Stimulated activated naive CD8-positive, alpha-beta T cell treated with anti-CD3 and anti-CD28 coated beads, Interleukin-15, amount 100 ng/mL, for 72 hours (primary cell): Measurements from ENCODE around the gene MORC1.

Experiments
- ATAC-seq: fragments of 150-1000 bp; cut with Tn5 transposase; 2 replicates; pipeline ENCODE4 v1.10.0; 2021; ENCODE audit warnings: mild to moderate bottlenecking, moderate library complexity
- DNase-seq, 2 donors: peaks; one replicate each; pipeline ENCODE4 v3.0.0; 2021 to 2022
- H3K27ac Mint-ChIP-seq, 2 donors: one replicate each; pipeline ENCODE4 v1.8.0; 2022; ENCODE audit warnings: mild to moderate bottlenecking in 2 of 2, mixed read lengths in 2 of 2, moderate library complexity in 2 of 2
- H3K27me3 Mint-ChIP-seq: one replicate; pipeline ENCODE4 v1.8.0; 2022; ENCODE audit warnings: mixed read lengths
- H3K4me1 Mint-ChIP-seq: one replicate; pipeline ENCODE4 v1.8.0; 2022; ENCODE audit warnings: mild to moderate bottlenecking, mixed read lengths
- H3K4me3 Mint-ChIP-seq, 2 donors: one replicate each; pipeline ENCODE4 v1.8.0; 2022; ENCODE audit warnings: mild to moderate bottlenecking in 2 of 2, mixed read lengths in 2 of 2, moderate library complexity in 1 of 2
- H3K9me3 Mint-ChIP-seq, 2 donors: one replicate each; pipeline ENCODE4 v1.8.0; 2022; ENCODE audit warnings: mixed read lengths in 2 of 2

Gene MORC1

GRCh38 chr3:109023167-109023566, 94.8 kb downstream of the MORC1 start:
- no peaks in the 10 kb centered on the region for H3K27me3 Mint-ChIP-seq
- ATAC-seq (no peak), DNase-seq (no peak)
- H3K9me3 Mint-ChIP-seq = no peaks in the 10 kb centered on the region
- no peak overlapping the region for H3K27ac Mint-ChIP-seq
- no peak overlapping the region for H3K4me3 Mint-ChIP-seq
- no peaks in the 10 kb centered on the region for H3K4me1 Mint-ChIP-seq

DNA sequence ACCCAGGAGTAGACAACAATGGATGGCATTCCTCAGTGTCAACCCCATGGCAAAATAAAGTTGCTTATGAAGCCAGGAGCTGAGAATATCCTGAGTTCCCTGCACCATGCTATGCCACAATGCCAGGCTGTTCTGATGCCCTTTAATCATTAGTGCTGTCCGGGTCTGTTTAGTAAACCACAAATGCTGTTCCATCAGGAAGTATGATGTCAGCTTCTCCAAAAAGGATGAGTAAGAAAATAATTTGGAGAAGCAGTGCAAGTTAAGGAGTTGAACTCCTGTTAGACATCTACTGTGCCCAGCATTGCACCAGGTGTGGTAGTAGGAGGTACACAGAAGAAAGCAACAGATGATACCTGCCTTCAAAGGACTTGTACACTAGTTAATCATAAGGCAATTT, 96.4 kb downstream of the MORC1 start:
- no peaks in the 10 kb centered on the region for H3K27me3 Mint-ChIP-seq
- no peaks in the 10 kb centered on the region for H3K4me1 Mint-ChIP-seq
- H3K27ac Mint-ChIP-seq = no peak overlapping the region
- no peak overlapping the region for H3K4me3 Mint-ChIP-seq
- ATAC-seq = no peak
- no peak for DNase-seq
- no peaks in the 10 kb centered on the region for H3K9me3 Mint-ChIP-seq

DNA sequence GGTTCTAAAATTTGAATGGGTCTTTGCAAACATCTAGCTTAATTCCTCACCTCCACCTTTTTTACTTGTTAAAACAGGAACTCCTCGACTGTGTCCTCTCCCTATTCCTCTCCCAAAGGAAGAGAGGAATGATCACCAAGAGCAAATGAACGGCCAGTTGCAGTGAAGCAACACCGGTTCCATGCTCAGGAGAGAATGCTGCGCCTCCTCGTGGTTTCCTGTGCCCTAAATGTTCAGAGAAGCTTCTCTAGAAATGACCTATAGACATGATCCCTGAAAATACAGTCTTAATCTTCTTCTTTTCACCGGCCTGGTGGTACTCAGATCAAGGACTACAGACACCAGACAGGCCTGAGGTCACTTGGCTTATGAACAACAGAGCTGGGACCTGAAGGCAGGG, 99.1 kb downstream of the MORC1 start:
- Mint-ChIP-seq H3K27ac (peak overlapping the region; percentile 35 to 37), H3K9me3 (no peaks in the 10 kb centered on the region), H3K4me3 (no peak overlapping the region), H3K4me1 (no peaks in the 10 kb centered on the region), H3K27me3 (no peaks in the 10 kb centered on the region)
- no peak for DNase-seq
- ATAC-seq = no peak

- H3K4me3 Mint-ChIP-seq = no peak overlapping the region
- H3K27ac Mint-ChIP-seq = no peak overlapping the region
- H3K4me1 Mint-ChIP-seq = no peaks in the 10 kb centered on the region
- no peaks in the 10 kb centered on the region for H3K27me3 Mint-ChIP-seq
- H3K9me3 Mint-ChIP-seq = no peaks in the 10 kb centered on the region
- no peak for ATAC-seq
- no peak for DNase-seq
These were observed 112.5 kb downstream of the MORC1 start for GRCh38 chr3:109005443-109005842.

DNA sequence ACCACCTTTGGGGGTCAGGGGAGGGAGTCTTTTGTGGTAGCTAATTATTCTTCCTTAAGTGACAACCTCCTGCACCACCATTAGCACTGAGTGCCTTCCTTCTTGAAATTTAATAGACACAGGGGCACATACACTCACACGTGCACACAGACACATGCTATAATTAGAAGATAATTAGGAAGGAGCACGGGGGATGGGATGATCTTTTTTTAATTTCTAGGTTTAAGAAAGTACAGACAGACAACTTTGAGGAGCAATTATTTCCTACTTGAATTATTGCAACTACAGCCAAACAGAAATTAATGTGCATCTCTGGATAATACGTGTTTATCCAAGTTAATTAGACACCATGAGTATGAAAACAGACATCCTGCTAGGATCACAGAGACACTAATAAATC, 119.5 kb downstream of the MORC1 start:
- Mint-ChIP-seq H3K4me1 (no peaks in the 10 kb centered on the region), H3K9me3 (no peaks in the 10 kb centered on the region), H3K27me3 (peaks cover 13% of the 10 kb centered on the region), H3K27ac (no peak overlapping the region), H3K4me3 (no peak overlapping the region)
- no peak for DNase-seq
- ATAC-seq = no peak

DNA sequence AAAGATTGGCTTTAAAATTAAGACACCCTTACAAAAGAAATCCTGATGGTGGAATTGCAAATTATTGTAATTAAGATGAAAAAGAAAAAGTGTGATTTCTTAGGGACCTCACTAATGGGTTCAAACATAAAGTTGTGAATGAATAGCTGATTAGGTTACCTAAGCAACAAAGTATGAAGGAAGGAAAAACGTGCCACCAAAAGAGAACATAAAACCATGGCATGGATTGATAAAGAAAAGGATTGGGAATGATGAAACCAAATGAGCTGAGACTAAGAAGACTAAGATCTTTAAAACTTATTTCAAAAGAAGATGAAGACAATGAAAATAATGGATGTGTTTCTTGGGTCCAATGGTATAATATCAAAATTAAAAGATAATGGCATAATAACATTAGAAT, 132.1 kb downstream of the MORC1 start:
- Mint-ChIP-seq H3K9me3 (peaks cover 0 to 5% of the 10 kb centered on the region in 2 donors), H3K4me1 (no peaks in the 10 kb centered on the region), H3K27me3 (peaks cover 11% of the 10 kb centered on the region), H3K4me3 (no peak overlapping the region), H3K27ac (no peak overlapping the region)
- no peak for DNase-seq
- no peak for ATAC-seq

- Mint-ChIP-seq H3K4me1 (no peaks in the 10 kb centered on the region), H3K27ac (no peak overlapping the region), H3K9me3 (no peaks in the 10 kb centered on the region), H3K27me3 (peaks cover 11% of the 10 kb centered on the region), H3K4me3 (no peak overlapping the region)
- DNase-seq (no peak), ATAC-seq (no peak)
These were observed 134.9 kb downstream of the MORC1 start for GRCh38 chr3:108983051-108983450.

- H3K9me3 Mint-ChIP-seq = no peaks in the 10 kb centered on the region
- H3K4me1 Mint-ChIP-seq = no peaks in the 10 kb centered on the region
- ATAC-seq (no peak), DNase-seq (no peak)
- H3K27ac Mint-ChIP-seq = no peak overlapping the region
- no peak overlapping the region for H3K4me3 Mint-ChIP-seq
- no peaks in the 10 kb centered on the region for H3K27me3 Mint-ChIP-seq
These were observed 141.9 kb downstream of the MORC1 start for GRCh38 chr3:108976058-108976457.

DNA sequence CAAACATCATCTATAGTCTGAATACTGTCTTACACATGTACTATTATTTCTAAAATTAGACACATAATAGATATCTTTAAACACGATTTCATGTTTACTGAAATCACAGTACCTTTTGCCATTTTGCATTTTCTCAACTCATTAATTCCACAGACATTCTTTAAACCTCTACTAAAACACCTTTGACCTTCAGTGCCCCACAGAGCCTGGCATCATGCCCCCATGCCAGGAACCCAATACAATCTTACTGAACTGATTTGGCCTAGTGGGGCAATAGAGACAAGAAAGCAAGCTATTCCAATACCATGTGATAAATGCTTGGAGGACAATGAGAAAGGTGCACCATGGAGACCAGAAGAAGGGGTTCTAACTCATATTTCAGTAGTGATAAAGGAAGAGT, 144.9 kb downstream of the MORC1 start:
- no peaks in the 10 kb centered on the region for H3K27me3 Mint-ChIP-seq
- no peak overlapping the region for H3K27ac Mint-ChIP-seq
- no peak overlapping the region for H3K4me3 Mint-ChIP-seq
- DNase-seq = no peak
- H3K4me1 Mint-ChIP-seq = no peaks in the 10 kb centered on the region
- ATAC-seq = no peak
- H3K9me3 Mint-ChIP-seq = no peaks in the 10 kb centered on the region

- Mint-ChIP-seq H3K27ac (no peak overlapping the region), H3K4me1 (no peaks in the 10 kb centered on the region), H3K9me3 (no peaks in the 10 kb centered on the region), H3K27me3 (no peaks in the 10 kb centered on the region), H3K4me3 (no peak overlapping the region)
- ATAC-seq (no peak), DNase-seq (no peak)
These were observed 145.5 kb downstream of the MORC1 start for GRCh38 chr3:108972482-108972881.

DNA sequence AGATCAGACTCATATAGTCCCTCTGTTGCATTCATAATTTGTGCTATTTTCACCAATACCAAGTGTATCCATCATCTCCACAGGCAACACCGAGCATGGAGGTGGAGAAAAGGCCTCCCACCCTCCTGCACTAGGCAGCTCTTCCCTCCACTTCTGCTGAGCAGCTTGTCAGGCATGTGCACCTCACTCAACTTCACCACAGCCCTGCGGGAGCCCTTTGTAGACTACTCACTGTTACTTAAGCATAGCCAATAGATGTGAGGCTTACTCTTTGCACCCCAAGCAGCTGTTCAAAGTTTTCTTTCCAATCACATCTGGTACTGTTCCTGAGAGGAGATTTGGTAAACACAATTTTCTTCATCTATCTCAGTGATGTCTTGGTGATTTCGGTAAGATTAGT, 147.4 kb downstream of the MORC1 start:
- H3K4me1 Mint-ChIP-seq = peaks cover 9% of the 10 kb centered on the region
- ATAC-seq = peak; percentile 18
- DNase-seq = no peak
- no peaks in the 10 kb centered on the region for H3K27me3 Mint-ChIP-seq
- no peak overlapping the region for H3K27ac Mint-ChIP-seq
- H3K9me3 Mint-ChIP-seq = no peaks in the 10 kb centered on the region
- no peak overlapping the region for H3K4me3 Mint-ChIP-seq

DNA sequence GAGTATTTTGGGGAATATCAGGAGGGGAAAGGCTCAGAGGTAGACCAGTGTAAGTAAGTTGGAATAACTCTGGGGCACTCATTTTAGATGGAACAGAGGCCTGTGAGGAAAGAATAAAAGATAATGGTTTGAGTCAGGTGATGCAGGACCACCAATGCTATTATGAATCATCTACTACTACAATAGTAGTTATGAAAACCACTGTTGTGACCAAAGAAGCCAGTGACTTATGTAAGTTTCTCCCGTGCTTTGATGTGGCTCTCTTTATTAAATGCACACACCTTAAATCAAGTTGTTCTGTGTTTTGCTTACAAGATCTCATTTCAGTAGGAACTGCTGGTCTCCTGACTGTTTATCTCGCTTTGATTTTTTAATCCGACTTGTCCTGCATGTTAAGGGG, 151.2 kb downstream of the MORC1 start:
- Mint-ChIP-seq H3K4me1 (peaks cover 9% of the 10 kb centered on the region), H3K4me3 (peak overlapping the region in 1 of 2 donors; percentile 7), H3K27ac (no peak overlapping the region), H3K9me3 (no peaks in the 10 kb centered on the region), H3K27me3 (no peaks in the 10 kb centered on the region)
- ATAC-seq = peak; percentile 88
- DNase-seq = peak in 1 of 2 donors; percentile 1

DNA sequence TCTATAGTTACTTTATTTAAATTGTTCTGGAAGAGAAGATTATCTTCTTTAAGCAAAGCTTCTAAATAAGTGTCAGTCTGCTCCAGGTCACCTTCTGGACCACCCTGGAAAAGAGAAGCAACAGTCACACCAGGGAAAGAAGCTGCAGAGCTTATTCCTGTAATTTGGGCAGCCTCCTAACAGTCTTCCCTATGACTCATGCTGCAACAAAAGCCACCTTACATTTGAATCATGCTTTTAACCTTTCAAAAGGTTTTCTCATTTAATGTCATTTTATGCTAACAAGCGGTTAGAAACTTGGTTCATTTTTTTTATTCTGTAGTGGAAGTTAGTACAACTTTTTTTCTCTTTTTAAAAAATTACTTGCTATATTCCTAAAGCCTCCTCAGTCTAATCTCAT, 158.9 kb downstream of the MORC1 start:
- H3K4me1 Mint-ChIP-seq = no peaks in the 10 kb centered on the region
- peaks cover 11% of the 10 kb centered on the region for H3K27me3 Mint-ChIP-seq
- no peak overlapping the region for H3K27ac Mint-ChIP-seq
- DNase-seq (no peak), ATAC-seq (no peak)
- no peaks in the 10 kb centered on the region for H3K9me3 Mint-ChIP-seq
- H3K4me3 Mint-ChIP-seq = no peak overlapping the region

GRCh38 chr3:108953700-108954099, 164.2 kb downstream of the MORC1 start, which contains the start of gene GUCA1C:
TSS of gene GUCA1C (minus strand) at chr3:108953879. CDS start at chr3:108953762, 117 bp downstream.
- H3K27me3 Mint-ChIP-seq = peaks cover 16% of the 10 kb centered on the region
- H3K27ac Mint-ChIP-seq = no peak within 1 kb of the TSS
- H3K4me1 Mint-ChIP-seq = no peaks in the 10 kb centered on the region
- no peak for ATAC-seq
- DNase-seq = no peak
- no peak within 1 kb of the TSS for H3K4me3 Mint-ChIP-seq
- H3K9me3 Mint-ChIP-seq = no peaks in the 10 kb centered on the region

DNA sequence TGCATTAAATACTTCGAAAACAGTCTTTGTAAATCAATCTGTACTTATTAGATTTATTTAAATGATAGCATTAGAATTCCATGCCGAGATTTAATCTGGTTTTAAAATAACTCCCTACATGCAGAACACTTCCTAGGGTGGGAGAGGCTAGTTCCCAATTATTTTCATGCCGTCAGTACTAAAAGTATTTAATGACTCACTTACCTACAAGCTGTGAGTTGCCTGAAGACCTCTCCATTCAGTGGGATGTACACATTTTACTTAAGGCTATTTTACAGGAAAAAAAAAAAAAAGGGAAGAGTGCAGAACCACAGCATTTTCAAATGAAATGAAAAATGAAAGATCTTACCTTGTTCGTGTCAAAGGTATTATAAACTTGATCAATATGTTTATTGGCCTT, 164.7 kb downstream of the MORC1 start:
- Mint-ChIP-seq H3K4me1 (no peaks in the 10 kb centered on the region), H3K27me3 (peaks cover 16% of the 10 kb centered on the region), H3K27ac (no peak overlapping the region), H3K4me3 (no peak overlapping the region), H3K9me3 (no peaks in the 10 kb centered on the region)
- ATAC-seq (no peak), DNase-seq (no peak)

GRCh38 chr3:108951820-108952501, 166.0 kb downstream of the MORC1 start:
- H3K4me3 Mint-ChIP-seq = no peak overlapping the region
- DNase-seq (no peak), ATAC-seq (no peak)
- H3K27ac Mint-ChIP-seq = no peak overlapping the region
- peaks cover 16% of the 10 kb centered on the region for H3K27me3 Mint-ChIP-seq
- H3K9me3 Mint-ChIP-seq = no peaks in the 10 kb centered on the region
- H3K4me1 Mint-ChIP-seq = no peaks in the 10 kb centered on the region

DNA sequence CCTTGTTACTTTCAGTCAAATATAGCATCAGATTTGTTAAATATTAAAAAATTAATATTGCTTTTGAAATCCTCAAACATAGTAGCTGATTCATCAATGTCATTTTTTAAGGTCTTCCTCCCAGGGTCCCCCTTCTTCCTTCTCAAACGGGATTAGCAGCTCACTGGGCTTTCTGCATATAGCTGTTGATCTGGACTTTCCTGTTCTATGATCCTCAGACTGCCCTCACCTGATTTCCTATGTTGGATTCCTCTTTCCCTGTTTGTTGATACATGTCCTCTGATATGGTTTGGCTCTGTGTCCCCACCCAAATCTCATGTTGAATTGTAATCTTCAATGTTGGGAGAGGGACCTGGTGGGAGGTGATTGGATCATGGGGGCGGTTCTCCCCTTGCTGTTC, 170.1 kb downstream of the MORC1 start:
- ATAC-seq = no peak

More for the DNA sequence above, 170.1 kb downstream of the MORC1 start:
- DNase-seq = no peak
- Mint-ChIP-seq H3K4me3 (no peak overlapping the region), H3K9me3 (no peaks in the 10 kb centered on the region), H3K4me1 (no peaks in the 10 kb centered on the region), H3K27ac (no peak overlapping the region), H3K27me3 (peaks cover 13% of the 10 kb centered on the region)
